Progenitor cell of endocrine pancreas (in vitro differentiated cells): ENCODE data around the gene TMEM80. TPM values are rescaled to one million over a fixed set of nuclear protein-coding genes. Genes with fewer than 3 reads are reported as not detected.

Source experiments
- DNase-seq: peaks from one replicate; pipeline ENCODE4 v3.0.0; 2021; ENCODE audit warnings: low spot score; ENCODE audit not compliant: unreplicated experiment
- H3K27ac Mint-ChIP-seq: 2 replicates; pipeline ENCODE4 v1.8.0; 2021; ENCODE audit warnings: mild to moderate bottlenecking, moderate library complexity, mixed read lengths
- H3K27me3 Mint-ChIP-seq: 2 replicates; pipeline ENCODE4 v1.8.0; 2021; ENCODE audit warnings: mixed read lengths
- H3K36me3 Mint-ChIP-seq: 2 replicates; pipeline ENCODE4 v1.8.0; 2022; ENCODE audit warnings: mixed read lengths; ENCODE audit not compliant: insufficient read depth
- H3K4me1 Mint-ChIP-seq: 2 replicates; pipeline ENCODE4 v1.8.0; 2021; ENCODE audit warnings: low read depth, mixed read lengths
- H3K4me3 Mint-ChIP-seq: 2 replicates; pipeline ENCODE4 v1.8.0; 2021; ENCODE audit warnings: low read depth, mild to moderate bottlenecking, moderate library complexity, mixed read lengths
- H3K9me3 Mint-ChIP-seq: 2 replicates; pipeline ENCODE4 v1.8.0; 2021; ENCODE audit warnings: low read depth, mixed read lengths
- CTCF ChIP-seq: fragments of 200-600 bp; sonication (generic); IDR thresholded peaks from one replicate; pipeline ENCODE4 v1.5.0; 2021; ENCODE audit warnings: antibody characterized with exemption, mild to moderate bottlenecking; ENCODE audit not compliant: unreplicated experiment
- total RNA-seq: library from RNA; stranded (reverse); gene quantifications from 2 replicates; pipeline ENCODE4 v1.2.1, GENCODE V29; 2021

The TMEM80 gene
- total RNA-seq, 1 donor from 2014 or later = 32.6 TPM

GRCh38 chr11:742571-743201, 47.1 kb downstream of the TMEM80 start:
- no peak for DNase-seq
- Mint-ChIP-seq H3K27me3 (peaks cover 9% of the 10 kb centered on the region), H3K9me3 (no peaks in the 10 kb centered on the region), H3K4me3 (no peak overlapping the region), H3K36me3 (no peaks in the 10 kb centered on the region), H3K4me1 (peaks cover 4% of the 10 kb centered on the region), H3K27ac (no peak overlapping the region)
- TF ChIP-seq CTCF = no peak

- Mint-ChIP-seq H3K4me3 (no peak overlapping the region), H3K27me3 (peaks cover 5% of the 10 kb centered on the region), H3K9me3 (no peaks in the 10 kb centered on the region), H3K4me1 (peaks cover 11% of the 10 kb centered on the region), H3K36me3 (no peaks in the 10 kb centered on the region), H3K27ac (no peak overlapping the region)
- no peak for TF ChIP-seq CTCF
- no peak for DNase-seq
These were observed 49.8 kb downstream of the TMEM80 start for GRCh38 chr11:745428-745827.

- Mint-ChIP-seq H3K9me3 (no peaks in the 10 kb centered on the region), H3K27ac (peak overlapping the region; percentile 42), H3K4me3 (peak overlapping the region; percentile 80), H3K4me1 (peaks cover 11% of the 10 kb centered on the region), H3K36me3 (no peaks in the 10 kb centered on the region), H3K27me3 (peaks cover 5% of the 10 kb centered on the region)
- no peak for TF ChIP-seq CTCF
- DNase-seq = no peak
These were observed 50.9 kb downstream of the TMEM80 start for GRCh38 chr11:746289-747157.

GRCh38 chr11:747158-748006, 51.8 kb downstream of the TMEM80 start, which contains the start of gene TALDO1:
TSS of gene TALDO1 (plus strand) at chr11:747464. CDS start at chr11:747482, 18 bp downstream.
- Mint-ChIP-seq H3K36me3 (no peaks in the 10 kb centered on the region), H3K4me3 (peak within 1 kb of the TSS; percentile 80), H3K27me3 (peaks cover 5% of the 10 kb centered on the region), H3K9me3 (no peaks in the 10 kb centered on the region), H3K27ac (peak within 1 kb of the TSS; percentile 49), H3K4me1 (peaks cover 11% of the 10 kb centered on the region)
- peak; percentile 17 for TF ChIP-seq CTCF
- DNase-seq = peak; percentile 93

- TF ChIP-seq CTCF = no peak
- Mint-ChIP-seq H3K27ac (peak overlapping the region; percentile 41), H3K4me1 (peaks cover 11% of the 10 kb centered on the region), H3K9me3 (no peaks in the 10 kb centered on the region), H3K36me3 (no peaks in the 10 kb centered on the region), H3K27me3 (peaks cover 5% of the 10 kb centered on the region), H3K4me3 (peak overlapping the region; percentile 80)
- no peak for DNase-seq
These were observed 52.4 kb downstream of the TMEM80 start for GRCh38 chr11:748007-748359.
